SW480 (cell line): ENCODE results near the gene CPTP.

Experiments used
- DNase-seq: peaks from one replicate; pipeline ENCODE4 v3.0.0-alpha.2; 2016; ENCODE audit warnings: low spot score

CPTP gene

GRCh38 chr1:1324524-1325287 lies at the start of gene CPTP, which contains the start of gene INTS11:
Gene CPTP, plus strand, starts transcription at chr1:1324802. Its CDS starts 2,109 bp downstream, at chr1:1326911.
Gene INTS11, minus strand, starts transcription at chr1:1324660. Its CDS starts 52 bp downstream, at chr1:1324608.
- DNase-seq, result peak; percentile 89

GRCh38 chr1:1274931-1275431 lies 49.6 kb upstream of the CPTP start:
- no peak for DNase-seq

GRCh38 chr1:1275836-1276235 lies 48.8 kb upstream of the CPTP start:
- no peak for DNase-seq

GRCh38 chr1:1278620-1279019 lies 46.0 kb upstream of the CPTP start:
- no peak for DNase-seq

GRCh38 chr1:1279028-1279427 lies 45.6 kb upstream of the CPTP start:
- no peak for DNase-seq

- DNase-seq, result no peak
Observed at GRCh38 chr1:1280782-1281481, 43.7 kb upstream of the CPTP start.

- no peak for DNase-seq
Observed at GRCh38 chr1:1281533-1282321, 42.9 kb upstream of the CPTP start.

- DNase-seq, result peak; percentile 36
Observed at GRCh38 chr1:1282998-1283397, 41.6 kb upstream of the CPTP start.

- DNase-seq, result peak; percentile 43
Observed at GRCh38 chr1:1283821-1284220, 40.8 kb upstream of the CPTP start.

GRCh38 chr1:1284221-1285101 lies 40.1 kb upstream of the CPTP start:
- DNase-seq, result no peak

- no peak for DNase-seq
Observed at GRCh38 chr1:1285102-1285571, 39.5 kb upstream of the CPTP start.

- no peak for DNase-seq
Observed at GRCh38 chr1:1285611-1286311, 38.8 kb upstream of the CPTP start.

GRCh38 chr1:1286313-1287261 lies 38.0 kb upstream of the CPTP start:
- DNase-seq, result no peak

GRCh38 chr1:1287288-1288110 lies 37.1 kb upstream of the CPTP start:
- DNase-seq, result no peak

- peak; percentile 73 for DNase-seq
Observed at GRCh38 chr1:1290238-1290731, 34.3 kb upstream of the CPTP start.

- peak; percentile 66 for DNase-seq
Observed at GRCh38 chr1:1291023-1291528, 33.5 kb upstream of the CPTP start.

GRCh38 chr1:1291548-1292441 lies 32.8 kb upstream of the CPTP start:
- peak; percentile 92 for DNase-seq
